ENCODE measurements around the gene TTC8. TPM values are rescaled to one million over a fixed set of nuclear protein-coding genes. Genes with fewer than 3 reads are reported as not detected.
"Not testable (repeated sequence)": the region's sequence is repeated elsewhere in the genome, so short reads cannot be mapped to it uniquely, and the experiment has no call there.

TTC8 gene
- total RNA-seq, 1 experiment from 2014 or later = 45.8 TPM

DNA sequence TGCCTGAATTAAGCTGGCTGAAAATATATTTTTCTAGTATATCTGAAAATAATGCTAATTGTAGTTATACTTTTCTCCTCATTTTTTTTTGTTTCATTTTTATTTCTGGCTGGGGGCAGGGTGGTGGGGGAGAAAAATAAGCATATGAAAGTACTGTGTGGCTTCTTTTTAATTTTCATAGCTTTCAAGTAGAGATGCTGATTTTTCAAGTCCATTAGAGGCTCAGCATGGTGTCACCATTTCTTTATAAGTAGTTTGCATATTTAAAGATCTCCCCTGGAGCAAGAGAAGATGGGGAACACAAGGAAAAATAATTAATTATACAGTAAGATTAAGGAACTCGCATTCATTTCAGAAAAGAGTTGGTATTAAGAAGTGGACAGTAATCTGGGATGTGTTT is 27.1 kb downstream of the TTC8 start:
- DNase-seq (ENCODE audit: low read depth, low spot score) = no peak
- in situ Hi-C loops (cut with HindIII; ENCODE audit: low pct_unique_long_range_greater_than_20kb, low sequenced_read_pairs) = no loop called here

DNA sequence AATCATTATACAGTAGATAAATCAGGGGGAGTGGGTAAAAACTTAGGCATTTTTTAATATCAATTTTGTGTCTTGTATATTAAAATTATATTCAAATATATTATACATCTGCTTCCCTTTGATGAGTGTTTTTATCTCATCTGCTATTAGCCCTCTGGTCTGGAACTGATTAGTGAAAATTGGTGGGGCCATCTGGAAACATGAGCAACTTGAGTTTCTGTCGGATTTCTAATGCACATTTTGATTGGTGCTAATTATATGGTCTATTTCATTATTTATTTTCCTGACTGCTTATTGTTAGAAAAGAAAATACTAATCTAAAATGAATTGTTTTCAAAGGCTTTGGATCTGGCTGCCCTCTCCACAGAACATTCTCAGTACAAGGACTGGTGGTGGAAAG is 28.2 kb downstream of the TTC8 start:
- in situ Hi-C loops (cut with HindIII; ENCODE audit: low pct_unique_long_range_greater_than_20kb, low sequenced_read_pairs) = no loop called here

DNA sequence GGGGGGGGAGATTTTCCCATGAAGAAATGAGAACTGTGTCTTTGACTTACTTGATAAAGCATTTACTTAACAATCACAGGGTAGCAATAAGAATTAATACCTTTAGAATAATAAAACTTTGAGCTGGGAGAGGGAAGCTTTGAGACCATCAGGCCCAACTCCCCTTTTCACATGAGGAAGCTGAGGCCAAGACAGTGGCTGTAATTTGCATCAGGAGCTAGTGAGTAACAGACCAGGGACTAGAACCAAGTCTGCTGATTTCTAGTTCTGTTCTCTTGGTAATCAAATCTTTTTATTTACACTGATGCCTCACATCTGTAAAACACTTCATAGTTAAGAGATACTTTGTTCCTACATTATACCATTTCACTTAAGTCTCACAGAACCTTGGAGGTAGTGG is 28.7 kb downstream of the TTC8 start:
- in situ Hi-C loops (cut with HindIII; ENCODE audit: low pct_unique_long_range_greater_than_20kb, low sequenced_read_pairs) = no loop called here
- DNase-seq (ENCODE audit: low read depth, low spot score) = no peak

More for the DNA sequence above, 28.2 kb downstream of the TTC8 start:
- no peak for DNase-seq (ENCODE audit: low read depth, low spot score)

DNA sequence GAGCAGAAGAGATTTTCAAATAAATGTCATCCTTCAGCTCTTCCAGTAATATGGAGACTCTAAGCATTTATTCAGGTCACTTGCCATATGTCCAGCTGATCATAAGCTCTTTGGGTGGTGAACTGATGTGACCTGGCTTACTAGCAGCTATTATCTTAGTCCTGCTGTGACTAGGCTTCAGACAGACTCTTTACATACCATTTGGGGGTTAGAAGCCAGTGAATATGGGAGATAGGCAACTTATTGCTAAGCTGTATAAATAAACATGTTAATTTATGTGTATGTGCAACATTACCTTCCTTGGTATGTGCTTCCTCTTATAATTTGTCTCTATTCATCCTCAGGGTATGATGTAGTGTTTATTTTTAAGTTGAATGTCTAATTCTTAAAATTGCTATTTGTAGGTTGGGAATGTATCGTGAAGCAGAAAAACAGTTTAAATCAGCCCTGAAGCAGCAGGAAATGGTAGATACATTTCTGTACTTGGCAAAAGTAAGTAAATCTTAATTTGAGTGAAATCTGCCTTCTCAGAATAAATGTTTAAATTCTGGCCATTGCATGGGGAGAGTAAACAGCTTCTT is 32.4 kb downstream of the TTC8 start:
- no peak for DNase-seq (ENCODE audit: low read depth, low spot score)

DNA sequence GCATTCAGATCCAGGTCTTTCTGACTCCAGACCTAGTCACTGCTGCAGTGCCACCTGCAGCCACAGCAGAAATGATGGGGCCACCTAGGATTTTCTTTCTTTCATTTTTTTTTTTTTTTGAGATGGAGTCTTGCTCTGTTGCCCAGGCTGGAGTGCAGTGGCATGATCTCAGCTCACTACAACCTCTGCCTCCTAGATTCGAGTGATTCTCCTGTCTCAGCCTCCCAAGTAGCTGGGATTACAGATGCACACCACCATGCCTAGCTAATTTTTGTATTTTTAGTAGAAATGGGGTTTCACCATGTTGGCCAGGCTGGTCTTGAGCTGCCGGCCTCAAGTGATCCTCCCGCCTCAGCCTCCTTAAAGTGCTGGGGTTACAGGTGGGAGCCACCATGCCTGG is 33.4 kb downstream of the TTC8 start:
- DNase-seq (ENCODE audit: low read depth, low spot score); in situ Hi-C loops (cut with HindIII; ENCODE audit: low pct_unique_long_range_greater_than_20kb, low sequenced_read_pairs): not testable (repeated sequence)

More for the DNA sequence above, 32.4 kb downstream of the TTC8 start:
- in situ Hi-C loops (cut with HindIII; ENCODE audit: low pct_unique_long_range_greater_than_20kb, low sequenced_read_pairs) = no loop called here

DNA sequence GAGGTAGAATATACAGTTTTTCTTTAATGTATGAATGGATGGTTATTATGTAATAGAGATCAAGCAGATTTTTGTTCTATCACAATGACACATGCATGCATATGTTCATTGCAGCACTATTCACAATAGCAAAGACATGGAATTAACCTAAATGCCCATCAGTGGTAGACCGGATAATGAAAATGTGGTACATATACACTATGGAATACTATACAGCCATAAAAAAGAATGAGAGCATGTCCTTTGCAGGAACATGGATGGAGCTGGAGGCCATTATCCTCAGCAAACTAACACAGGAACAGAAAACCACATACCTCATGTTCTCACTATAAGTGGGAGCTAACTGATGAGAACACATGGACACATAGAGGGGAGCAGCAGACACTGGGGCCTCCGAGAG is 34.7 kb downstream of the TTC8 start:
- in situ Hi-C loops (cut with HindIII; ENCODE audit: low pct_unique_long_range_greater_than_20kb, low sequenced_read_pairs); DNase-seq (ENCODE audit: low read depth, low spot score): not testable (repeated sequence)

DNA sequence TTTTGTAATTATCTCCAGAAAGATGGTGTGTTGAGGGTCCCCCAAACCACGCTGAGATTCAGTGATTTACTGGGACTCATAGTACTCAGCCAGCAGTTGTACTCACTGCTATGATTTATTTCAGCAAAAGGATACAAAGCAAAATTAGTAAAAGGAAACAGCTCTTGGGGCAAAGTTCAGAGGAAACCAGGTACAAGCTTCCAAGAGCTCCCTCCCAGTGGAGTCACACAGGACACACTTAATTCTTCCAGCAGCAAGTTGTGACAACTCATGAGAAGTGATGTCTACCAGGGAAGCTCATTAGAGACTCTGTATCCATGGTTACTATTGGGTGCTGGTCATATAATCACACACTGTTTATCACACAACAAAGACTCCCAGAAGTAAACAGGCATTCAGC is 38.7 kb downstream of the TTC8 start:
- in situ Hi-C loops (cut with HindIII; ENCODE audit: low pct_unique_long_range_greater_than_20kb, low sequenced_read_pairs) = no loop called here
- DNase-seq (ENCODE audit: low read depth, low spot score) = no peak

DNA sequence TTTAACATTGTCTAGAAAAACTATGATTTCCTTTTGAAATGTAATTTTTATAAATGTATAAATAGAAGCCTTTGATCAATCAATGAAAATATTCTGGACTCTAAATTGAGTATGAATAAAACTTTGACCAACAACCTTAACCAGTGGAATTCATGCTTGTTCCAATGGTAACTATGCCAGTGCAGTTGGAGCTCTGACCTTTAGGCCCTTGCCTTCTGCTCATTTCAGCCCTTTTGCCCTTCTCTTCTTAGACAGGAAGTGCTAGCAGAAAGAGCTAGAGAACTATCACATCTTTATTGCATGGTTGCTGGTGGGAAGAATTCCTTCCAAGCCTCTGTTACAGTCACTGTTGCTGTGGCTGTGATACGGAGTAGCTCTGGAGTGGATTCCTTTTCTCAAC is 39.7 kb downstream of the TTC8 start:
- DNase-seq (ENCODE audit: low read depth, low spot score) = no peak
- in situ Hi-C loops (cut with HindIII; ENCODE audit: low pct_unique_long_range_greater_than_20kb, low sequenced_read_pairs) = no loop called here

DNA sequence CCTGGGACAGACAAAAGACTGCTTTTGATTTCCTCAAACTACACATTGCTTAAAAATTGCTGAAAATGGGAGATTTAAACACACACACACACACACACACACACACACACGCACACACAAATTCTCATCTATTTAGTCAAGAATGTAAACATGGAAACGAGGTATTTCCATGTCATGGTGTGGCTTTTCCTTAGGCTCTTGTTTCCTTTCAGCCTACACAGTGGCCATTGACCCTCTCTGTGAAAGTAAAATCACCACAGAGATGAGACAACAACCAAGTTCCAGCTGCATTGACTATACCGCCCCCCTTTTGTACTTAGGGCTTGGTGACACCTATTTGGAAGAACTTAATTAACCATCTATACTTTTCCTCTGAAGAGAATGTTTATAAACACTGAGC is 41.9 kb downstream of the TTC8 start:
- in situ Hi-C loops (cut with HindIII; ENCODE audit: low pct_unique_long_range_greater_than_20kb, low sequenced_read_pairs) = no loop called here
- DNase-seq (ENCODE audit: low read depth, low spot score) = no peak

DNA sequence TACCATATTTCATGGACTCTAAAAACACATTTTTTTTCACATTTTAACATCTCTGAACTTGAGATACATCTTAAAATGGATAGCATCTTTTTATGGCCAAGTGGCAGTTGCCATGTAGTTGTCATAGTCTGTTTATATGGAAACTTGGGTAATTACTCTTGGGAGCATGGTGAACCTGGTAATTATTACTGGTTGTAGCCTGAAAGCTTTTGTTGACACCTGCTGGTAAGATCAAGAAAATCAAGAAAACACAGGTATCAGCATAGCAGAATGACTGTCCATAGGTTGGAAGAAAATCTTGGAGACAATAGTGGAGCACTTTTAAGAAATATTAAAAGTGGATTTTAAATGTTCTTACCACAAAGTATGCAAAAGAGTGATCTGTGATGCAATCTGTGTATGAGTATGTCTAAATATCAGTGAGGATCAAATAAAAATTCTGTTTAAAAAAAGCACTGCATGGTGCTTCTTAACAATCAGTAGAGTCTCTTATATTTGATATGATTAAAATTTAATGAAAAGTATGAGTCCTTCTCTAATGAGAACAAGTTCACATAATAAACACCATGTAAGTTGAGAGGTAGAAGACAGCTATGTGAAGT is 44.2 kb downstream of the TTC8 start:
- DNase-seq (ENCODE audit: low read depth, low spot score) = peak; percentile 25
- in situ Hi-C loops (cut with HindIII; ENCODE audit: low pct_unique_long_range_greater_than_20kb, low sequenced_read_pairs) = no loop called here

DNA sequence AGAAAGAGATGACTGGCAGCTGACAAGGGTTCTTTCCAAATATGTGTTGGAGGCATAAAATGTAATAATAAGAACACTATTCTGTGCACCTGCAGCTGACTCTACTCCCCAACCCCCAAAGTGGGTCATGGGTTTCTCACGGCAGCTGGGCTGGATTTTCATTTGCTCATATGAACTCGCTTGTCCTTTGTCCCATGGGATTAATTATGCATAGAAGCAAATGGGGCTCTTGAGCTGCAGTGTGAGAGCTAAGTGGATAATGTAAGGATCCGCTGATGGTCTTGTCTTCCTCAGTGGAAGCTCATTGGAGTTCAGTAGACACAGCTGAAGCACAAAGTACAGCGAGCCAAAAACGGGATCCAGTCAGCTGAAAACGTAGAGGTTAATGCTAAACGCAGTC is 46.3 kb downstream of the TTC8 start:
- in situ Hi-C loops (cut with HindIII; ENCODE audit: low pct_unique_long_range_greater_than_20kb, low sequenced_read_pairs) = no loop called here
- DNase-seq (ENCODE audit: low read depth, low spot score) = no peak

DNA sequence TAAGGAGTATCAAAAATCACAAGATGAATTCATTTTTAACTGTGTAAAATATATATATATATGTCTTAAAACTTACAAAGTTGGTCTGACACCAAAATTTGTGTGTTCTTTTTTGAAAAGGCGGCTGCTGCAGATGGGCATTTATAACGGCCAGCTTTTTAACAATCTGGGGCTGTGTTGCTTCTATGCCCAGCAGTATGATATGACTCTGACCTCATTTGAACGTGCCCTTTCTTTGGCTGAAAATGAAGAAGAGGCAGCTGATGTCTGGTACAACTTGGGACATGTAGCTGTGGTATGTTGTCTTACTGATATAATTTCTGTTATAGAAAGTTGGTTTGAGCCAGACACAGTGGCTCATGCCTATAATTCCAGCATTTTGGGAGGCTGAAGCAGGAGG is 47.0 kb downstream of the TTC8 start:
- no peak for DNase-seq (ENCODE audit: low read depth, low spot score)
- in situ Hi-C loops (cut with HindIII; ENCODE audit: low pct_unique_long_range_greater_than_20kb, low sequenced_read_pairs) = no loop called here

DNA sequence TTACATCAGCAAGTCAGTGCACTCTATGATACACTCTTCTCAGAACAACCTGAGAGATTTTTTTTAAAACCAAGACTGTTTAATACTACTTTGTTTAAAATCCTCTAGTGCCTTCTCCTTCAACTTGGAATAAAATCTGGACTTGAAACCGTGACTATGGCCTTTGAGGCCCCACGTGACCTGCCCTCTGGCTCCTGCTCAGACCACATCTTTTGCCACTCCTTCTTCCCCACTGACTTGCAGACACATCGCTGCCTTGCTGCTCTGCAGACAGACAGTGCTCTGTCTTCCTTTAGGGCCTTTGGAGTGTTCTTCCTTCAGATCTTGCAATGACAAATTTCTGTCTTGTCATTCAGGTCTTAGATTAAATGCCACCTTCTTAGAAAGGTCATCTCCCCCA is 48.5 kb downstream of the TTC8 start:
- DNase-seq (ENCODE audit: low read depth, low spot score) = peak; percentile 48
- in situ Hi-C loops (cut with HindIII; ENCODE audit: low pct_unique_long_range_greater_than_20kb, low sequenced_read_pairs) = no loop called here

DNA sequence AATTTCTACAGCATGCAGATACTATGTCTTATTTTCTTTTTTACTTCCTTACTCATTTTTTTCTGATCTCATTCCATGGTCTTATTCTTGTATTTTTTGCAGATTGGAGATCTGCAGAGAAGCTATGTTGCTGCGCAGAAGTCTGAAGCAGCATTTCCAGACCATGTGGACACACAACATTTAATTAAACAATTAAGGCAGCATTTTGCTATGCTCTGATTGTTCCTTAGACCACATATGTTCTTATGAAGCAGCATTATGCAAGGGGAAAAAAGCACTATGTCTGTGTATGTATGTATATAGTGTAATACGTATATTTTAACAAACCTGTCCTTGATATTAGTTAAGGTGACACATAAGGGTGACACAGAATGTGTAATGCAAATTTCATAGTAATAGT is 52.7 kb downstream of the TTC8 start:
- in situ Hi-C loops (cut with HindIII; ENCODE audit: low pct_unique_long_range_greater_than_20kb, low sequenced_read_pairs) = no loop called here
- DNase-seq (ENCODE audit: low read depth, low spot score) = no peak

DNA sequence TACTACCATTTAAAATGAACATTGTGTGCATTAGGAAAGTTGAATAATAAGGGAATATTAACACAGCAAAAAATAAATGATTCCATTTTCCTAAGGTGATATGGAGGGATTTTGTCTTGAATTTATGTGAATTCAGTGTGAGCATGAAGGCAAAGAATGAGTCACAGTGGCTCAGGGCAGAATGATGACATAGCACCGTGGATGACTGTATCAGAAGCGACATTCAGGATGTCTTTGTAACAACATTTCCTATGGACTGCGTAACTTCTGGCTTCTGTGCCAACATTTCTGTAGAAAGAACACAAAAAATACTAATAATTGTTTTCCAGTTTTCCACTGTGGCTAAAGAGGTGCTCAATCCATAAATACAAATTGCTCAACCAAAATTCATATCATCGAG is 54.6 kb downstream of the TTC8 start:
- in situ Hi-C loops (cut with HindIII; ENCODE audit: low pct_unique_long_range_greater_than_20kb, low sequenced_read_pairs) = no loop called here
- no peak for DNase-seq (ENCODE audit: low read depth, low spot score)

DNA sequence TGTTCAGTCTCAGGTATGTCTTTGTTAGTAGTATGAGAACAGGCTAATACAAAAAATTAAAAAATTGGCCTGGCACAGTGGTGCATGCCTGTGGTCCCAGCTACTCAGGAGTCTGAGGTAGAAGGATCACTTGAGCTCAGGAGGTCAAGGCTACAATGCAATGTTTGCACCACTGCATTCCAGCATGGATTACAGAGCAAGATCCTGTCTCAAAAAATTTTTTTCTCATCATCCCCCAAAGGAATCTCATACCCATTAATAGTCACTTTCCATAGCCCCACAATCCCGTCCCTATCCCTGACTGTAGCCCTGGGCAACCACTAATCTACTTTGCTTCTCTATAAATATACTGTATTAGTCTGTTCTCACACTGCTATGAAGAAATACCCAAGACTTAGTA is 57.8 kb downstream of the TTC8 start:
- in situ Hi-C loops (cut with HindIII; ENCODE audit: low pct_unique_long_range_greater_than_20kb, low sequenced_read_pairs) = no loop called here
- no peak for DNase-seq (ENCODE audit: low read depth, low spot score)

DNA sequence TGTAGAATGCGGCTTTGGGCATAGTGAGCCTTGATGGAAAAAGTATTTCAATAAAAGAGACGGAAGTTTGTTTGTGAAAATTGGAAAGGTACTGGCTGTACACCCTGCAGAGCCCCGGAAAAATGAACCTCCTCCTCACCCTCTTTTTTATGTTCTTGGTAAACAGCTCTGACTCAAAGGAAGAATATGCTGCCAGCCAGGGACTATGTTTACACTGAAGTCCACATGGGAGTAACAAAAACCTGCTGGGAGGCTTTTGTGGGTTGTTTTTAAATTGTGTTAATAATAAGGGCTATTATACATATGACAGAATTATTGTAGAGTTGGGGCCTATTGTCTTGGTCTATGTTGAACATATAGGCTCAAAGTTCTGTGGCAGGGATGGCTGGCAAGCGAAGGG is 70.7 kb downstream of the TTC8 start:
- no peak for DNase-seq (ENCODE audit: low read depth, low spot score)
- in situ Hi-C loops (cut with HindIII; ENCODE audit: low pct_unique_long_range_greater_than_20kb, low sequenced_read_pairs) = no loop called here

DNA sequence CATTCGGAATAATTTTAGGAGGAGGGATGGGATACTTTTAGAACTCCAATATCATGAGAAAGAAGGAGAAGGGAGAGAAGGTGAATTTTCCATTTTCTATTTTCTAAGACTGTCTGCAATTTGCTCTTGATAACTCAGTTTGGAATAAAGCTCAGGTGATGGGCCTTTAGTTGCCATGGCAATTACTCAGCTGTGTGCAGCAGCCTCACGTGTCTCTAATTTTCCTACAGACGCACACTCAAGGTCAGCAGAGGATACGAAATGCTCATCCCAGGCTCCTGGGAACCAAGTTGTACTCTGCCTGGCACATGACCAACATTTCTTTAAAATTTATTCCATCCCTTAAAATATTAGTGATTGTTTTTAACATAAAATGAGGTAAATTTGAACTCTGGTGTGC is 76.7 kb downstream of the TTC8 start:
- in situ Hi-C loops (cut with HindIII; ENCODE audit: low pct_unique_long_range_greater_than_20kb, low sequenced_read_pairs) = no loop called here
- DNase-seq (ENCODE audit: low read depth, low spot score) = no peak

DNA sequence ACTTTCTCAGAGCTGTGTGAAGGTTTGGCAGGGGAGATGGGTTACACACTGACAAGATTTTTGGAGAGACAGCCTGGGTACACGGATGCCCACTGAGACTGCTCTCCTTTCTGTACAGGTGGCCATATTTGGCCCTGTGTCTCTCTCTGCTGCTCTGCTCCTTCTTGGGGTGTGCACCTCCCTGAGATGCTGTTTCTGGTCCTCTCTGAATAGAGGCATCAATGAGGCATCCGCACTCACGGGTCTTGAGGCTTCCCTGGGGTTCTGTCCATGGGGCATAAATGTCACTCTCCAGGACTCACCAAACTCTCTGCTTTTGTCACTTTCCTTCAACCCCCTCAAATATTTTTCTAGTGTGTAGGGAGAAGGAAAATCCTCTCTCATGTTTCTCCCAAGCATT is 77.5 kb downstream of the TTC8 start:
- no peak for DNase-seq (ENCODE audit: low read depth, low spot score)
- in situ Hi-C loops (cut with HindIII; ENCODE audit: low pct_unique_long_range_greater_than_20kb, low sequenced_read_pairs) = no loop called here

DNA sequence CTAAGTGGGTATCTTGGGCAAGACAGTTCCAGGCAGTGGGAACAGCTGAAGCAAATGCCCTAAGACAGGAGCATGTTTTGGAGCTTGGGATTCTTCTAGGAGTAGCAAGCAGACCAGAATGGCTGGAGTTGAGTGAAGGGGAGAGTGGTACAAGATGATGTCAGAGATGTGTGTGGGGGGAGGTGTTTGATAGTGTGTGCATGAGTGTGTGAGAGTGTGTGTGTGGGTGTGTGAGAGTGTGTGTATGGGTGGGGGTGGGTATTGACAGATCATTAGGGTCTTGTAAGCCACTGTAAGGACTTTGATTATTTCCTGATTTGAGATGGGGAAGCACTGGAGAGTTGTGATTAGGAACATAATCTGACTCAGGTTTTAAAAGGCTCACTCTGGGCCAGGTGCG is 78.4 kb downstream of the TTC8 start:
- no peak for DNase-seq (ENCODE audit: low read depth, low spot score)
- in situ Hi-C loops (cut with HindIII; ENCODE audit: low pct_unique_long_range_greater_than_20kb, low sequenced_read_pairs) = no loop called here

Data from SK-MEL-5 (cell line).